CD8-positive, alpha-beta memory T cell (primary cell): Measurements from ENCODE around the gene SERPING1. TPM values are rescaled to one million over a fixed set of nuclear protein-coding genes. Genes with fewer than 3 reads are reported as not detected.

Source experiments
- CTCF ChIA-PET: fragments of 350-600 bp; sonication (Branson Sonifier 250); formaldehyde crosslinking; loops from one replicate; lab custom pipeline; 2021; ENCODE audit warnings: antibody characterized with exemption; lab: Charles Lee
- POLR2A ChIA-PET: fragments of 350-600 bp; sonication (Branson Sonifier 250); formaldehyde crosslinking; loops from one replicate; lab custom pipeline; 2021; ENCODE audit warnings: antibody characterized with exemption; lab: Charles Lee
- DNase-seq, 5 donors: peaks; one replicate each; pipeline versions ENCODE4 v3.0.0 to v3.0.0-alpha.2; 2020 to 2022; ENCODE audit warnings: mixed read lengths in 1 of 5
- H3K27ac ChIP-seq: one replicate; pipeline ENCODE4 v1.7.0; 2013; ENCODE audit warnings: low read depth, mild to moderate bottlenecking, low read length, moderate library complexity
- H3K27me3 ChIP-seq: 2 replicates; pipeline ENCODE4 v1.7.0; 2013; ENCODE audit warnings: low read length, mild to moderate bottlenecking; ENCODE audit not compliant: insufficient read depth, poor library complexity, severe bottlenecking
- H3K36me3 ChIP-seq: 2 replicates; pipeline ENCODE4 v1.7.0; 2013; ENCODE audit warnings: mild to moderate bottlenecking, low read length, moderate library complexity; ENCODE audit not compliant: insufficient read depth
- H3K4me1 ChIP-seq: 2 replicates; pipeline ENCODE4 v1.7.0; 2013; ENCODE audit warnings: mild to moderate bottlenecking, low read length, moderate library complexity; ENCODE audit not compliant: insufficient read depth
- H3K4me3 ChIP-seq: 2 replicates; pipeline ENCODE4 v1.7.0; 2013; ENCODE audit warnings: mild to moderate bottlenecking, low read length
- H3K9me3 ChIP-seq: 2 replicates; pipeline ENCODE4 v1.7.0; 2013; ENCODE audit warnings: mild to moderate bottlenecking, low read length
- H3K27ac Mint-ChIP-seq, 8 donors: one replicate each; pipeline ENCODE4 v1.8.0; 2020 to 2021; ENCODE audit warnings: mixed read lengths in 8 of 8, mild to moderate bottlenecking in 6 of 8, inconsistent platforms in 3 of 8, moderate library complexity in 3 of 8
- H3K27me3 Mint-ChIP-seq, 2 donors: one replicate each; pipeline ENCODE4 v1.8.0; 2020 to 2021; ENCODE audit warnings: mixed read lengths in 2 of 2, mild to moderate bottlenecking in 1 of 2, moderate library complexity in 1 of 2
- H3K36me3 Mint-ChIP-seq, 3 donors: one replicate each; pipeline ENCODE4 v1.8.0; 2020 to 2021; ENCODE audit warnings: mixed read lengths in 3 of 3, inconsistent platforms in 1 of 3, mild to moderate bottlenecking in 1 of 3
- H3K4me1 Mint-ChIP-seq, 3 donors: one replicate each; pipeline ENCODE4 v1.8.0; 2020 to 2021; ENCODE audit warnings: mixed read lengths in 3 of 3, inconsistent platforms in 1 of 3, mild to moderate bottlenecking in 1 of 3
- H3K4me3 Mint-ChIP-seq, 7 donors: one replicate each; pipeline ENCODE4 v1.8.0; 2020 to 2021; ENCODE audit warnings: mixed read lengths in 7 of 7, mild to moderate bottlenecking in 6 of 7, moderate library complexity in 4 of 7, inconsistent platforms in 2 of 7
- H3K9me3 Mint-ChIP-seq, 5 donors: one replicate each; pipeline ENCODE4 v1.8.0; 2020 to 2022; ENCODE audit warnings: mixed read lengths in 5 of 5, mild to moderate bottlenecking in 3 of 5, moderate library complexity in 2 of 5, inconsistent platforms in 1 of 5
- polyA plus RNA-seq: library from polyadenylated mRNA; unstranded; fragments of 300-500 nt; fragmentation: Illumina TruSeq; gene quantifications from one replicate; pipeline ENCODE4 v1.2.3, GENCODE V29; 2021
- total RNA-seq, 2 experiments: library from RNA; stranded (reverse); gene quantifications; one replicate each; pipeline ENCODE4 v1.2.3, GENCODE V29; 2021

The SERPING1 gene
- not detected for total RNA-seq
- not detected for polyA plus RNA-seq

DNA sequence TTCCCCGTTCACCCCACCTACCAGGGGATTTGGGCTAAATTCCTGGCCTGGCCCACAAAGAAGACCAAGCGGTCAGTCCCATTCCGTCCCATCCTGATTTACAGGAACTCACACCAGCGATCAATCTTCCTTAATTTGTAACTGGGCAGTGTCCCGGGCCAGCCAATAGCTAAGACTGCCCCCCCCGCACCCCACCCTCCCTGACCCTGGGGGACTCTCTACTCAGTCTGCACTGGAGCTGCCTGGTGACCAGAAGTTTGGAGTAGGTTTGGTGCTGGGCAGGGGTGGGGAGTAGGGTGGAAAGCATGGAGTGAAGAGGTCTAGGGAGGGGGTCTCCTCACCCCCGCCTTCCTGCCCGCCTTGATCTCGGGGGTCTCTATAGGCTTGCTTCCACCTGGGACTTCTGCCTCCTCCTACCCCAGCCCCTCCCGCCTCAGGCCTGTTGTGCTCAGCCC lies at the start of gene SERPING1:
TSS of gene SERPING1 (plus strand) at position 225 of the 455 bp plus-strand sequence. CDS start 586 bp downstream, outside the sequence.
- Mint-ChIP-seq H3K4me1 (peaks cover 0 to 3% (median 0%) of the 10 kb centered on the region in 3 donors), H3K4me3 (peak within 1 kb of the TSS in 1 of 7 donors; percentile 54), H3K36me3 (no peaks in the 10 kb centered on the region), H3K27ac (no peak within 1 kb of the TSS), H3K9me3 (no peaks in the 10 kb centered on the region), H3K27me3 (peaks cover 35 to 58% of the 10 kb centered on the region in 2 donors)
- no peak within 1 kb of the TSS for H3K4me3 ChIP-seq
- no peak for DNase-seq
- H3K27ac ChIP-seq = no peak within 1 kb of the TSS
- ChIA-PET POLR2A (interaction anchor here (0.5 kb wide), 1 partner anchor 41 kb away, joined by 3 read pairs; no protein-coding TSS in a partner anchor), CTCF (interaction anchor here (0.6 kb wide), 1 partner anchor 22 kb away, joined by 4 read pairs; no protein-coding TSS in a partner anchor)
- H3K36me3 ChIP-seq = no peaks in the 10 kb centered on the region
- no peaks in the 10 kb centered on the region for H3K9me3 ChIP-seq
- no peaks in the 10 kb centered on the region for H3K4me1 ChIP-seq
- H3K27me3 ChIP-seq = peaks cover 14% of the 10 kb centered on the region

DNA sequence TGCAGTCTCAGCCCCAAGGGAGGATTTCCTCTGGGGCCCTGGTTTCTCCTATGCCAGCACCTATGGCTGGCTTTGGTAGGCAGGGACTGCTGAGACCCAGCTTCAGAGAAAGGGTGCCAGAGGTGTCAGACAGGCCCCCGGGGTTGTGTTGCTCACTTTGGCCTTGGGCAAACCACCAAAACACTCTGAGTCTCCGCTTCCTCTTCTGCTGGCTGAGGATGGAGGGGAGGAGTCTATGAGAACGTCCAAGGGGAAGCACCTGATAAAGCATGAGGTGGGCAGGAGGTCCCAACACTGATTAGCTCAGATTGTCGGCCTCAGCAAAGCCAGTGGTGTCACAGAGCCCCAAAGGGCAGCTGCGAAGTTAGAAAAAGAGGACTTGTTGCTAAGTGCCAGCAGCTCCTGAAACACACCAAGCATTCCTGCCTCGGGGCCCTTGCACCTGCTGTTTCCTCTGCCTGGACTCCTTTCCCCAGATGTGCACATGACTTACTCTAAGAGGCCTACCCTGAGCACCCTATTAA lies 49.6 kb upstream of the SERPING1 start:
- POLR2A ChIA-PET = no interaction called here
- no peaks in the 10 kb centered on the region for H3K4me1 ChIP-seq
- no peak overlapping the region for H3K27ac ChIP-seq
- H3K4me1 Mint-ChIP-seq = peaks cover 7 to 18% (median 9%) of the 10 kb centered on the region in 3 donors
- DNase-seq = peak in 2 of 5 donors; percentile 7 to 72
- H3K27me3 Mint-ChIP-seq = no peaks in the 10 kb centered on the region
- peak overlapping the region in 3 of 7 donors; percentile 15 to 61 (median 34) for H3K4me3 Mint-ChIP-seq
- no peak overlapping the region for H3K4me3 ChIP-seq
- H3K9me3 Mint-ChIP-seq = no peaks in the 10 kb centered on the region
- peak overlapping the region; percentile 46 to 90 (median 84) for H3K27ac Mint-ChIP-seq
- H3K36me3 ChIP-seq = peaks cover 30% of the 10 kb centered on the region
- no peaks in the 10 kb centered on the region for H3K27me3 ChIP-seq
- H3K36me3 Mint-ChIP-seq = peaks cover 0 to 50% (median 10%) of the 10 kb centered on the region in 3 donors
- CTCF ChIA-PET = interaction anchor here (0.7 to 2.7 kb wide), 5 partner anchors 19 to 96 kb away, joined by 3 to 9 read pairs (median 3); partner anchors contain the start of gene UBE2L6
- no peaks in the 10 kb centered on the region for H3K9me3 ChIP-seq

DNA sequence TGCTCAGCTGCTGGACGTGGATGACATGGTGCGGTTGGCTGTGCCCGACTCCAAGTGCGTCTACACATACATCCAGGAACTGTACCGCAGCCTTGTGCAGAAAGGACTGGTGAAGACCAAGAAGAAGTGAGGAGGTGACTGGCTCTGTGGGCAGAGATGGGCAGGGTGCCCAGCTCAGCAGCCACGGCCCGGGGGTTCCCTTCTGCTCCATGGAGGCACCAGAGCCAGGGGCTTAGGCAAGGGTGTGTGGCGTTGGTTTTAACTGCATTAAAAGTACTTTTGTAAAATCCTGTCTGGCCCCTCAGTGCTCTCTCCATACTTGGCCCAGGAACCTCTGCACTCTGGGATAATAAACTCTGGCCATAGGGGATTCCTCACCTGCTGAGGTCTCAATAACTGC lies 47.5 kb upstream of the SERPING1 start:
- Histone ChIP-seq H3K9me3 (no peaks in the 10 kb centered on the region), H3K36me3 (peaks cover 51% of the 10 kb centered on the region), H3K4me3 (no peak overlapping the region), H3K27me3 (no peaks in the 10 kb centered on the region), H3K27ac (no peak overlapping the region), H3K4me1 (no peaks in the 10 kb centered on the region)
- peaks cover 0 to 71% (median 16%) of the 10 kb centered on the region in 3 donors for H3K36me3 Mint-ChIP-seq
- no peaks in the 10 kb centered on the region for H3K9me3 Mint-ChIP-seq
- H3K4me1 Mint-ChIP-seq = peaks cover 9 to 18% (median 10%) of the 10 kb centered on the region in 3 donors
- H3K27me3 Mint-ChIP-seq = no peaks in the 10 kb centered on the region
- POLR2A ChIA-PET = no interaction called here
- DNase-seq = no peak
- H3K27ac Mint-ChIP-seq = peak overlapping the region in 6 of 8 donors; percentile 14 to 76 (median 45)
- no peak overlapping the region for H3K4me3 Mint-ChIP-seq
- CTCF ChIA-PET = interaction anchor here (1.2 to 2.9 kb wide), 2 partner anchors 18 to 23 kb away, joined by 5 to 10 read pairs; partner anchors contain the start of gene UBE2L6

DNA sequence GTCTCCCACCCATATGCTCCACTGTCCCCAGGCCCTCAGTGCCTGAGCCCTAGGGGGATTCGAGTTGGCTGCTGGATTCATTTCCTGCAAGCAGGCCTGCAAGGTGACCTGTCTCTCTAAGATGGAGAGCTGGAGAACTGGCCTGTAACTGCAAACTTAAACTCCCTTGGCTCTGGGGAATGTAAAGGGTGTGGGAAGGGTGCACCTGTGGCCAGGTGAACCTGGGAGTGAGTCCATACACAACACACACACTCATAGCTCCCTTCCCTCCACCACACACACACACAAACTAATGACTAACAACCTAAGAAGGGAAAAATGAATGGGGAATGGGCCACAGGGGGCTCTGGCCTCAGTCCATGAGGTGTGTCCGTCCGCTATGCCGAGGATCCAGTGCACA lies 45.5 kb upstream of the SERPING1 start:
- ChIA-PET CTCF (interaction anchor here (0.7 to 2.9 kb wide), 2 partner anchors 16 to 89 kb away, joined by 3 to 10 read pairs; partner anchors contain the start of gene UBE2L6), POLR2A (no interaction called here)
- peaks cover 66% of the 10 kb centered on the region for H3K36me3 ChIP-seq
- DNase-seq = no peak
- H3K4me3 ChIP-seq = no peak overlapping the region
- Mint-ChIP-seq H3K9me3 (no peaks in the 10 kb centered on the region), H3K27ac (peak overlapping the region in 2 of 8 donors; percentile 26 to 57), H3K4me3 (no peak overlapping the region), H3K27me3 (no peaks in the 10 kb centered on the region), H3K36me3 (peaks cover 0 to 90% (median 19%) of the 10 kb centered on the region in 3 donors), H3K4me1 (peaks cover 11 to 22% (median 14%) of the 10 kb centered on the region in 3 donors)
- no peaks in the 10 kb centered on the region for H3K4me1 ChIP-seq
- H3K9me3 ChIP-seq = no peaks in the 10 kb centered on the region
- H3K27me3 ChIP-seq = no peaks in the 10 kb centered on the region
- H3K27ac ChIP-seq = no peak overlapping the region

DNA sequence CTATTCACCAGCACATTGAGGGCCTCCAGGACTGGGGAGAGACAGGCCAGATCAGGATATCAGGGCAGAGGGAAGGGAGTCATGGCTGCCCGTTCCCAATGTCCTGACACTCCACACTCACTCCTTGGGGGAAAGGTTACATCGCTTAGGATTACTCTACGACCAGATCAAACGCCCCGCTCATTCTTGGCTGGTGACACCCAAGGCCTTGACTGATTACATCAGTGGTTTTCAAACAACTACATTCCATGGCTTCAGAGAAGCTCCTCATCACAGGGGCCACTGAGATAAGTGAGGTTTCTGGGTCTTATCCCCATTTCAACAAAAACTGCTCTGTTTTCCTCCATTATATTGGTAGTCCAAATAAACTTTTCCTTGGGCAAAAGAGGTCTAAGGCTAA lies 45.0 kb upstream of the SERPING1 start:
- peak overlapping the region in 1 of 8 donors; percentile 33 for H3K27ac Mint-ChIP-seq

DNA sequence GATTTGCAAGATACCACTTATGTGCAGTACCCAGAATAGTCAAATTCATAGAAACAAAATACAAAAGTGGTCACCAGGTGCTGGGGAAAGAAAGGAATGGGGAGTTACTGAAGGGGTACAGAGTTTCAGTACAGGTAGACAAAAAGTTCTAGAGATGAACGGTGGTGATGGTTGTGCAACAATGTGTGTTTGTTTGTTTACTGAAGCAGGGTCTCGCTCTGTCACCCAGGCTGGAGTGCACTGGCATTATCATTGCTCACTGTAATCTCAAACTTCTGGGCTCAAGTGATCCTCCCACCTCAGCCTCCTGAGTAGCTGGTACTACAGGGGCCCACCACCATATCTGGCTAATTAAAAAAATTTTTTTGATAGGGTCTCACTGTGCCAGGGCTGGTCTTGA lies 42.1 kb upstream of the SERPING1 start:
- H3K27ac ChIP-seq = no peak overlapping the region
- no peak overlapping the region for H3K4me3 ChIP-seq
- no peaks in the 10 kb centered on the region for H3K4me1 ChIP-seq
- H3K9me3 ChIP-seq = no peaks in the 10 kb centered on the region
- ChIA-PET POLR2A (no interaction called here), CTCF (interaction anchor here (0.9 to 1.3 kb wide), 2 partner anchors 62 to 86 kb away, joined by 3 to 4 read pairs; no protein-coding TSS in a partner anchor)
- peak overlapping the region in 5 of 8 donors; percentile 14 to 94 (median 82) for H3K27ac Mint-ChIP-seq
- no peaks in the 10 kb centered on the region for H3K27me3 Mint-ChIP-seq
- no peak overlapping the region for H3K4me3 Mint-ChIP-seq
- no peaks in the 10 kb centered on the region for H3K9me3 Mint-ChIP-seq
- no peaks in the 10 kb centered on the region for H3K27me3 ChIP-seq
- H3K36me3 Mint-ChIP-seq = peaks cover 0 to 95% (median 22%) of the 10 kb centered on the region in 3 donors
- no peak for DNase-seq
- peaks cover 5 to 13% (median 12%) of the 10 kb centered on the region in 3 donors for H3K4me1 Mint-ChIP-seq
- peaks cover 70% of the 10 kb centered on the region for H3K36me3 ChIP-seq

More for the DNA sequence above, 45.0 kb upstream of the SERPING1 start:
- Histone ChIP-seq H3K9me3 (no peaks in the 10 kb centered on the region), H3K4me1 (no peaks in the 10 kb centered on the region), H3K27ac (no peak overlapping the region), H3K27me3 (no peaks in the 10 kb centered on the region), H3K36me3 (peaks cover 69% of the 10 kb centered on the region), H3K4me3 (no peak overlapping the region)
- ChIA-PET CTCF (interaction anchor here (0.7 kb wide), 1 partner anchor 88 kb away, joined by 3 read pairs; no protein-coding TSS in a partner anchor), POLR2A (no interaction called here)
- H3K36me3 Mint-ChIP-seq = peaks cover 0 to 91% (median 21%) of the 10 kb centered on the region in 3 donors
- no peaks in the 10 kb centered on the region for H3K27me3 Mint-ChIP-seq
- no peaks in the 10 kb centered on the region for H3K9me3 Mint-ChIP-seq
- peaks cover 8 to 16% (median 14%) of the 10 kb centered on the region in 3 donors for H3K4me1 Mint-ChIP-seq
- DNase-seq = no peak
- no peak overlapping the region for H3K4me3 Mint-ChIP-seq

DNA sequence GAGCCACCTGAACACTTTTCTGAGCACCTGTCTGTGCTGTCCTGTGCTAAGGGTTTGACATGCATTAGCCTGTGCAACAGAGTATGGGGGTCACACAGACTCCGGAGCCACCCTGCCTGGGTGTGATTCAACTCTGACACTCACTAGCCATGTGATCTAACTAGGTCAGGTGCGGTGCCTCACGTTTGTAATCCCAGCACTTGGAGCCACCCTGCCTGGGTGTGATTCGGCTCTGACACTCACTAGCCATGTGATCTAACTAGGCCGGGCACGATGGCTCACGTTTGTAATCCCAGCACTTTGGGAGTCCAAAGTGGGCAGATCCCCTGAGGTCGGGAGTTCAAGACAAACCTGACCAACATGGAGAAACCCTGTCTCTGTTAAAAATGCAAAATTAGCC lies 41.4 kb upstream of the SERPING1 start:
- CTCF ChIA-PET = no interaction called here
- Histone ChIP-seq H3K4me3 (no peak overlapping the region), H3K4me1 (no peaks in the 10 kb centered on the region), H3K27ac (no peak overlapping the region), H3K27me3 (no peaks in the 10 kb centered on the region), H3K36me3 (peaks cover 63% of the 10 kb centered on the region), H3K9me3 (no peaks in the 10 kb centered on the region)
- Mint-ChIP-seq H3K4me1 (peaks cover 8 to 16% (median 14%) of the 10 kb centered on the region in 3 donors), H3K4me3 (no peak overlapping the region), H3K9me3 (no peaks in the 10 kb centered on the region), H3K27me3 (no peaks in the 10 kb centered on the region), H3K27ac (peak overlapping the region in 1 of 8 donors; percentile 3), H3K36me3 (peaks cover 0 to 93% (median 22%) of the 10 kb centered on the region in 3 donors)
- no peak for DNase-seq
- POLR2A ChIA-PET = no interaction called here

DNA sequence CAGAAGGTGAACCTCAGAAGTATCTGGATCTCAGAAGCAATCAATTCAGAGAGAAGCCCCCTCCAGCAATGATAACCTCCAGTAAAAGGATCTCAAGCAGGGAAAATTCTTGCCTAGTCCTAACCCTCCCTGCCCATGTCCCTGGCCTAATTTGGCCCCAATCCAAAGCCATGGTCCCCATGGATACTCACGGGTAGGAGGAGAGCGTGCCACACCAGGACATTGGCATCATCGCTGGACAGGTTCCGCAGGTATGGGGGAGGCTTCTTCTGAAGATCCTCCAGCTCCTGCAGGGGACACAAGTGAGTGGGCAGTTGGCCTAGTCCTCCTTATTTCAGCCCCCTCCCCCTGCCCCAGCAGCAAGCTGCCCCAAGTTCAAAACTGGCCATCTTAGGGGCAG lies 37.3 kb upstream of the SERPING1 start:
- Histone ChIP-seq H3K27ac (no peak overlapping the region), H3K9me3 (no peaks in the 10 kb centered on the region), H3K4me3 (no peak overlapping the region), H3K4me1 (peaks cover 24% of the 10 kb centered on the region), H3K36me3 (peaks cover 28% of the 10 kb centered on the region), H3K27me3 (no peaks in the 10 kb centered on the region)
- Mint-ChIP-seq H3K27ac (peak overlapping the region in 3 of 8 donors; percentile 54 to 73 (median 68)), H3K4me1 (peaks cover 41 to 52% (median 51%) of the 10 kb centered on the region in 3 donors), H3K27me3 (no peaks in the 10 kb centered on the region), H3K9me3 (no peaks in the 10 kb centered on the region), H3K4me3 (no peak overlapping the region), H3K36me3 (peaks cover 0 to 76% (median 9%) of the 10 kb centered on the region in 3 donors)
- CTCF ChIA-PET = interaction anchor here (1.2 to 3.7 kb wide), 2 partner anchors 8 to 87 kb away, joined by 3 to 18 read pairs; partner anchors contain the start of gene UBE2L6
- POLR2A ChIA-PET = no interaction called here
- DNase-seq = no peak
